Pulmonary artery endothelial cell (primary cell): ENCODE data around the gene NKD1. TPM values are rescaled to one million over a fixed set of nuclear protein-coding genes. Genes with fewer than 3 reads are reported as not detected.
"Not testable (repeated sequence)": the region's sequence is repeated elsewhere in the genome, so short reads cannot be mapped to it uniquely, and the experiment has no call there.

Source experiments
- DNase-seq: peaks from one replicate; pipeline ENCODE4 v3.0.0-alpha.2; 2011; ENCODE audit warnings: low read depth, low spot score
- total RNA-seq: library from RNA; depleted of rRNA; stranded (reverse); fragments of >200 nt; gene quantifications from 2 replicates; pipeline ENCODE4 v1.2.3, GENCODE V29; 2014

Gene NKD1
- total RNA-seq: 0.07 and 0.11 TPM in 2 replicates

DNA sequence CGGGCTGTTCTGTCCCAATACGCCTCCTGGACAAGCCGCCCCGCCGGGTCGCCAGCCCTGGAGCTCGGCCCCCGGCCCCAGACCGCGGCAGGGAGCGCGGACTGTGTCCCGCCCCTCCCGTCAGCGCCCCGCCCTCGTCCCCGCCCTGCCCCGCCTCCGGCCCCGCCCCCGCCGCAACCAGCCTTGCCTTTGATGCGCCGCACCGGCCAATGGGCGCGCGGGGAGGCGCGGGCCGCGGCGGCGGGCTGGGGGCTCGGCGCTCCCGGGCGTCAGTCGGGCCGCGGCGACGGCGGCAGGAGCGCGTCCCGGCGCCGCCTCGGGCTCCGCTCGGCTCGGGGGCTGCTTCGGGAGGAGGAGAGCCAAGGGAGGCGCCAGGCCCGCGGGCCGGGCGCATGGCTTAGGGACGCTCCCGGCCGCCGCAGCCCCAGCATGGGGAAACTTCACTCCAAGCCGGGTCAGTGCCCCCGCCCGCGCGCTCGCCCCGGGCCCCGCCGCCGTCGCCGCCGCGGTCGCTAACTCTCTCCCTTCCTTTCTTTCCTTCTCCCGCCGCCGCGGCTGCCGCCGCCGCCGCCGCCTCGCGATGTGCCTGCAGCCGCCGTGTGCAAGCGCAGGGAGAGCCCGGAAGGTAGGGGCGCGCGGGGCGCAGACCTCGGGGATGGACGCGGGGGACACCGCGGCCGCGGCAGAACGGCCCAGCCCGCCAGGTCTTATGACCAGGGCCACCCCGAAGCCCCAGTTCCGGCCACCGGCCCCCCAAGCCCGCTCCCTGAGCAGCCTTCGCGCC lies at the start of gene NKD1:
Gene NKD1, plus strand, starts transcription at position 272 of the 784 bp plus-strand sequence. Its CDS starts 158 bp downstream, at position 430.
- no peak for DNase-seq

DNA sequence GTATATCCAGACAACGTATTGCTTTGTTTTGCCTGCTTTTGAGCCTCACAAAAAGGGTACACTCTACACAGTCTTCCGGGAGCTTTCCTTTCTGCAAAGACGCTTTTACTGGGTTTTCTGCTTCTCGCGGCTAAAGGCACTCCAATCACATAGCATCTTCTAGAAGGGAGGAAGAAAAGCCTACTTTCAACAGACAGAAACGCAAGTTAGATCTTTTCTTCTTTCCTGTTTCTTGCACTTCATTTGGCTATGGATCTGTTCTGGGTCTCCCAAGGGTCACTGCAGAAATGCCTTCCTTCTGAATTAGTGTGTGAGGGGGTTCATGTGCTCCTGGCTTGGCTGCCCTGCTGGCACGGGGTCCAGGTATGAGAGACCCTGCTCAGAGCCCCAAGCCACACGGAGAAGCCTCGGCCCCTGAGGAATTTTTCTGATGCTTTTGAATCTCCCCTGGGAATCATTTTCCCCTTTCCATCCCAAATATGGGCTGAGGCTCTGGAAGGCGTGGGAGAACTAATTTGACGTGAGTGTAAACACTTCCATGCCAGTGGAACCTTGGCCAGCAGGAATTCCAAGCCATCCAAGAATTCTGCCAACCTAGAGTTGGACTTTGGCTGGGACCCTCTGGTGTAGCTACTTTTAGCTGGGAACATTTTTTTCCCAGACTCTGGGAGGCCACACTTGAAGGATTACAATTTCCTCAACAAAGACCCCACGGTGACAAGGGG lies 49.6 kb upstream of the NKD1 start:
- DNase-seq: no peak

- DNase-seq: no peak
These were observed 48.9 kb upstream of the NKD1 start for GRCh38 chr16:50499254-50499653.

DNA sequence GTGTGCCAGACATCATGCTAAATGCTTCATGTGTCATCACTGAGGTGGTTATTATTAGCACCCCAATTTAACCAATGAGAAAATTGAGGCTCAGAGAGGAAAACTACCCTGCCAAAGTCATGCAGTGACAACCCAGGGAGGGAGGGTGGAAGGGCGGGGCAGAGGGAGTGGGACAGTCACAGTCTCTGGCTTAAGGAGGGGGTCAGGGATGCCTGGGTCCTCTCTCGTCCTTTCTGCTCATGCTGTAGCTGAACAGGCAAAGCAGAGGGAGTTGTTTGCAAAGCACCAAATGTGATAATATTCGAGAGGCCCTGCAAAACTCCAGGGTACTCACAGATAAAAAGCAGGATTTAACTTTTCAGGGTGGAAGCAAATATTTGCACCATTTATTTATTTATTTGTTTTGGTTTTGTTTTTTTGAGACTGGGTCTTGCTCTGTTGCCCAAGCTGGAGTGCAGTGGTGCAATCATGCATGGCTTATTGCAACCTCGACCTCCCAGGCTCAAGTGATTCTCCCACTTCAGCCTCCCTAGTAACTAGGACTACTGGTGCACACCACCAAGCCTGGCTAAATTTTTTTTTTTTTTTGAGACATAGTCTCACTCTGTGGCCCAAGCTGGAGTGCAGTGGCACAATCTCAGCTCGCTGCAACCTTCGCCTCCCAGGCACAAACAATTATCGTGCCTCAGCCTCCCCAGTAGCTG lies 47.9 kb upstream of the NKD1 start:
- no peak for DNase-seq

- no peak for DNase-seq
These were observed 46.9 kb upstream of the NKD1 start for GRCh38 chr16:50501251-50501650.

- DNase-seq: no peak
These were observed 46.1 kb upstream of the NKD1 start for GRCh38 chr16:50501986-50502615.

DNA sequence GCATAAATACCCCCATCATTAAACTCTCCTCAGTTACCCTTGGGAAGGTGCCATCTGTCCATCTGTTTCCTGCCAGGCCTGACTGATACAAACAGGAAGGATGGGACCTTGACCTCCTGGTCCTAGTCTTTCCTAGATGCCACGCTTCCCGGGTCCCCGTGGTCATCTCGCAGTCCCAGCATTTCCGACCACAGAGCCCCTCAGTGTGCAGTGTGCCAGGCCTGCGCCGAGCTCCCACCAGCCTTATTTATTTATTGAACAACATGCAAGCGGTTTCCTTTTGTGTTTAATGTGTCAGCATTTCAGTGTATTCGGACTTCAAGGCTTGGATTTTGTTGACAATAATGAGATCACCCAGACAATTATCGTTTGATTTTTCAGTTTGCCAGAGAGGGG lies 45.6 kb upstream of the NKD1 start:
- DNase-seq: no peak

DNA sequence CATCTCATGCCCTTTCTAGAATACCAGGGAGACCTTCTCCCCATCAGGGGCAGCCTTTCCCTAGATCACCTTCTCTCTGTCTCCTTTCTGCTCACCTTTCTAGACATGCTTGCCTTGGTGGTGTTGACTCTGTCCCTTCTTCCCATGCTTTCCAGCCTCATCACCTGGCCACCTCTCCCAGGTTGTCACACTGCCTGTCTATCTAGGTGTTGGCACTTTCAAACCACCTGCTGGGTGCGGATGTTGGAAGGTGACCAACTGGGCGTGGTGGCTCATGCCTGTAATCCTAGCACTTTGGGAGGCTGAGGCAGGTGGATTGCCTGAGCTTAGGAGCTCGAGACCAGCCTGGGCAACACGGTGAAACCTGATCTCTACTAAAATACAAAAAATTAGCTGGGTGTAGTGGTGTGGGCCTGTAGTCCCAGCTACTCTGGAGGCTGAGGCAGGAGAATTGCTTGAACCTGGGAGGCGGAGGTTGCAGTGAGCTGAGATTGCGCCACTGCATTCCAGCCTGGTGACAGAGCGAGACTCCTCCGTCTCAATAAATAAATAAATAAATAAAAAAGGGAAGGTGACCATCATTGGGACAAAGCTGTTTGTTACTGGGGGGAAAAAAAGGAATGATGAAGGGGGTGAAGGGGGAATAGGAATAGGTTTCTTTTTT lies 44.2 kb upstream of the NKD1 start:
- not testable (repeated sequence) for DNase-seq

GRCh38 chr16:50505115-50505514 lies 43.1 kb upstream of the NKD1 start:
- DNase-seq: no peak

DNA sequence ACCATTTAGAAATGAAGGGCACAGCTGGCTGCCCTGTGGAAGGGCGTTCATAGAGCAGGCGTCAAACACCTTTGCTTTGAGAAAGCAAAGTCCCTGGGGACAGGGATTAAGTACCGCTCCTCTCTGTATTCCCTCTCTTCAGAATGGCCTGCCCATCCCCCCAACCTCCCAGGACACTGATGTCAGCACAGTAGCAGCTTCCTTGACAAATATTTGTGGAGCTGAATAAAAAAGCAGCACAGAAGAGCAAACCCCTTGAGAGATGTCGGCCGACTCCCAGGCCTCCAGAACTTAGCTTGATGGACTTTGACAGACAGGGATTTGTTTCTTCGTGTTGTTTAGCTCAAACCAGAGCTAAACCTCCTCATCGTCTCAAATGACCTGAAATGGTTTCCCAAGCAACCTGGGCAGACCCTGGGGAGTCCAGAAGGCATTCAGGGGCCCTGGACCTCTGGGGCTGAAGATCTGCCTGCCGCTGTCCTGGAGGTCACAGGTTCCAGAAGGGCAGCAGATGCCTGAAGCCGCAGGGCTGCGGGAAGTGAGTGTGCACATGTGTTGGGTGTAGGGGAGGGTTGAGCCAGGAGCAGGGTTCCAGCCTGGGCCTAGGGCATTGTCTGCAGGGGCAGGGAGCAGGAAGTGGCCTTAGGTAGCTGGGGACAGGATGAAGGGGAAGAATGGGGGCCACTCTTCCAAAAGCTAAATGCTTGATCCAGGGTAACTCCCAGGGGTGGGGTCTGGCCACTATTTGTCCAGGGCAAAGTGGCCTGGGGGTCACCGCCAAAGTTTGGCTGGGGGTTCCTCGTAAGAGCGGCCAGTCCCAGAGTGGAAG lies 42.3 kb upstream of the NKD1 start:
- DNase-seq: no peak

GRCh38 chr16:50506543-50506937 lies 41.7 kb upstream of the NKD1 start:
- DNase-seq: no peak

GRCh38 chr16:50507397-50507796 lies 40.8 kb upstream of the NKD1 start:
- no peak for DNase-seq

DNA sequence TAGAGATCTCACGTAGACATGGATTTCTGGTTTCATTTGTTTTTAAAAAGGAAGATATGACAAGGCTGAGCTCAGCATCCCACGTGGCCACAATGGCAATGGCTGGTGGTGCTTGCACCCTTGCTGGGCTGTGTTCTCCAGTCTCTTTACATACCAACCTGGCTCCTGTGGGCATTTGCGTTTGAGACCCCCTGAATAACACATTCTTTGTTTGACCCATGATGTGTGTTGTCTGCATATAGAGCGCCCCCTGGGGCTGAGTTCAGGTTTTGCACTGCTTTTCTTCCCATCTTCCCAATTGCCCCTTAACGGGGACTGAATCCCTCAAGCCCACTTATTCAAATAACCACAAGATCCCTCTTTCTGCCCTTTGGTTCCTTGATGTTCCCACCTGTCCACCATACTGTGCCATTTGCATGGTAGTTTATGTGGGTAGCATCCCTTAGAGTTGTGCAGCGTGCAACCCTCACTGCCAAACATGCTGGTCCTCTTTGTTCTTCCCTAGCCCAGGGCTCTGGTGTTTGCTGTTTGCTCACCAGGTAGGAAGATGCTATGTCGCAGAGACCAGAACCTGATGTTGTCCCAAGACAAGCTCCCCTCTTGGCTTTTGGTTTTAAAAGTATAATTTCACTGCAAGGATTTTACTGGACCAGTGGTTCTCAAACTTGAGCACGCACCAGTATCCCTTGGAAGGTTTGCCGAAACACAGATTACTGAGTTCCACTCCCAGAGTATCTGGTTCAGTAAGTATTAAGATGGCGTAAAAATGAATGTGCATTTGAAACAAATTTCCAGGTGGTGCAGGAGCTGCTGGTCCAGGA lies 38.5 kb upstream of the NKD1 start:
- no peak for DNase-seq

DNA sequence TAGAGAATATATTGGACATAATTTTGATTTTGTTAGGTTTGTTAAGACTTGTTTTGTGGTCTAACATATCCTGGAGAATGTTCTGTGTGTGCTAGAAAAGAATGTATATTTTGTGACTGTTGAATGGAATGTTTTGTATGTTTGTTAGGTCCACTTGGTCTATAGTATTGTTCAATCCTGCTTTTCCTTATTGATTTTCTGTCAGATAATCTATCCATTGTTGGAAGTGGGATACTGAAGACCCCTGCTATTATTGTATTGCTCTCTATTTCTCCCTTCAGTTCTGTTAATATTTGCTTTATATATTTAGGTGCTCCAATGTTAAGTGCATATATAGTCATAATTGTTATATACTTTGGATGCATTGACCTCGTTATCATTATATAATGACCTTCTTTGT lies 33.0 kb upstream of the NKD1 start:
- no peak for DNase-seq

DNA sequence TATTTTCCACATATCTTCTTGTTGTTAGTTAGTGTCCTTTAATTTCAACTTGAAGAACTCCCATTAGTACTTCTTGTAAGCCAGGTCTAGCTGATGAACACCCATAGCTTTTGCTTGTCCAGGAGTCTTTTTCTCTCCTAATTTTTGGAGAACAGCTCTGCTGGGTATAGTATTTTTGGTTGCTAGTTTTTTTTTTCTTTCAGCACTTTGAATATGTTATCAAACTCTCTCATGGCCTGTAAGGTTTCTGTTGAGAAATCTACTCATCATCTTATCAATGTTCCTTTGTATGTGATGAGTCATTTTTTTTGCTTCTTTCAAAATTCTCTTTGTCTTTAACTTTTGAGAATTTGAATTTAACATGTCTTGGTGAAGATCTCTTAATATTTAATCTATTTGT lies 31.8 kb upstream of the NKD1 start:
- no peak for DNase-seq

- no peak for DNase-seq
These were observed 31.3 kb upstream of the NKD1 start for GRCh38 chr16:50516890-50517289.

GRCh38 chr16:50517450-50518252 lies 30.5 kb upstream of the NKD1 start:
- DNase-seq: no peak

- DNase-seq: no peak
These were observed 29.2 kb upstream of the NKD1 start for GRCh38 chr16:50519001-50519400.

DNA sequence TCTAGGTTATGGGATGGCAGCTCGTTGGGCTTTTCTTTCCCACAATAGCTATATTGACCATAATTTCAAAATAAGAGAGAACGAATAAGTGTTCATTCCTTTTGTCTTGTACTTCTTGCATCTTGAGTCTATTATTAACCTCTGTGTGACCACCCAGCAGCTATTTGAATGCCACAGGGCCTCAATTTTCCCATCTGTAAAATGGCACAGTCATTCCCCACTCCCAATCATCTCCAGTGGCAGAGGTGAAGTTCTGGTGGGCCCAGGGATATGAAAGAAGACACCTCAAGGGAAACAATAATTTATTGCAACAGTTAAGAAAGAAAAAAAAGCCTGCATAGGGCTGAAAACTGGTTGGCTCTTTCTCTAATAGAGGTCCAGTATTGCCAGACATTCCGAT lies 28.6 kb upstream of the NKD1 start:
- no peak for DNase-seq
